Loucy (cell line): ENCODE results near the gene XXYLT1.

Experiments
- CTCF ChIP-seq: fragments of 200-600 bp; sonication (generic); conservative IDR thresholded peaks from 2 replicates; pipeline ENCODE4 v1.5.1; 2014; ENCODE audit warnings: mild to moderate bottlenecking, antibody characterized with exemption, low read length
- EZH2phosphoT487 ChIP-seq: fragments of 200-600 bp; IDR thresholded peaks from 2 replicates; pipeline ENCODE4 v1.6.1; 2018; ENCODE audit warnings: antibody characterized with exemption, mild to moderate bottlenecking, moderate library complexity, borderline replicate concordance

GRCh38 chr3:195097331-195098255, 173.4 kb downstream of the XXYLT1 start:
- TF ChIP-seq CTCF (no peak), EZH2phosphoT487 (no peak)
